Ovary (tissue), 3 donors: ENCODE results near the gene PMIS2.

Experiments used
- CTCF ChIP-seq, 3 donors: fragments of 450-650 bp in 2 of 3; fragments of 200-600 bp in 1 of 3; IDR thresholded peaks; one replicate each; pipeline versions ENCODE4 v1.5.1 to v1.8.0; 2016 to 2022; ENCODE audit warnings: antibody characterized with exemption in 3 of 3, mild to moderate bottlenecking in 1 of 3
- POLR2A ChIP-seq: fragments of 450-650 bp; IDR thresholded peaks from one replicate; pipeline ENCODE4 v1.6.1; 2017; ENCODE audit warnings: antibody characterized with exemption, mild to moderate bottlenecking, moderate library complexity
- donor health status: DM: no; HTN: no; CAD: no.

GRCh38 chr19:35556846-35557538 is 29.0 kb upstream of the PMIS2 start:
- TF ChIP-seq CTCF (IDR thresholded peaks at IDR 0.05) (no peak), POLR2A (no peak)
